H1 (cell line): ENCODE measurements around the gene NME4. TPM values are rescaled to one million over a fixed set of nuclear protein-coding genes. Genes with fewer than 3 reads are reported as not detected.

Source experiments
- EZH2 ChIP-seq: fragments of 200-600 bp; sonication (generic); IDR thresholded peaks from 2 replicates; pipeline ENCODE4 v1.7.1; 2012; ENCODE audit warnings: low read depth, mild to moderate bottlenecking, moderate library complexity, low read length, inconsistent platforms; ENCODE audit not compliant: severe bottlenecking
- GTF2F1 ChIP-seq: IDR thresholded peaks from 2 replicates; pipeline ENCODE4 v1.6.1; 2012; ENCODE audit warnings: low read depth, low read length, improper control_type of control experiment, borderline replicate concordance
- HDAC6 ChIP-seq: IDR thresholded peaks from one replicate; pipeline ENCODE4 v1.7.1; 2012; ENCODE audit warnings: low read depth, mild to moderate bottlenecking, inconsistent platforms, low read length, moderate library complexity
- KDM5A ChIP-seq: fragments of 200-600 bp; IDR thresholded peaks from 2 replicates; pipeline ENCODE4 v1.7.1; 2012; ENCODE audit warnings: mild to moderate bottlenecking, low read length, inconsistent platforms, mixed read lengths
- MAFK ChIP-seq: IDR thresholded peaks from 2 replicates; pipeline ENCODE4 v1.6.1; 2012; ENCODE audit warnings: low read depth, mild to moderate bottlenecking, improper control_type of control experiment, low read length
- polyA plus RNA-seq, 7 experiments: library from polyadenylated mRNA; depleted of rRNA in 3 of 7; stranded (reverse) in 5 of 7; unstranded in 2 of 7; fragments of >200 nt in 5 of 7; fragments of 200-250 nt in 2 of 7; gene quantifications; 1 replicate in 5 of 7; 2 replicates in 1 of 7; 4 replicates in 1 of 7; pipeline versions ENCODE4 v1.2.1 to v1.2.3, GENCODE V29; 2011 to 2013; ENCODE audit warnings: missing spikeins in 2 of 7, mixed read lengths in 2 of 7
- total RNA-seq: library from RNA; stranded (reverse); fragmentation: NEBNext Ultra II Directional; extraction: Animal tissue kit (Norgen Biotek cat#: 25700); gene quantifications from 2 replicates; pipeline ENCODE4 v1.2.1, GENCODE V29; 2021

The NME4 gene
- total and polyA plus RNA-seq, 2 of the 8 experiments (the other 6 are each of a cell fraction or from before 2014, with no cell fraction given), result 408 to 863 TPM

- TF ChIP-seq GTF2F1 (no peak), KDM5A (no peak), MAFK (no peak), EZH2 (peak; percentile 78), HDAC6 (no peak)
Observed at GRCh38 chr16:424623-425081, 27.7 kb downstream of the NME4 start (continued).
